MCF 10A (cell line): Measurements from ENCODE around the gene TTC9C. TPM values are rescaled to one million over a fixed set of nuclear protein-coding genes. Genes with fewer than 3 reads are reported as not detected.

ENCODE experiments used
- BruUV-seq: library from RNA; stranded (reverse); fragments of 400-500 nt; replicated peaks from 2 replicates; lab custom pipeline; 2021; lab: Mats Ljungman, UMichigan
- CTCF ChIA-PET: fragments of 300-600 bp; sonication (Branson Sonifier 250); formaldehyde crosslinking; extraction: SDS; loops from one replicate; lab custom pipeline; 2021; ENCODE audit warnings: antibody characterized with exemption, inconsistent platforms; lab: Yijun Ruan, JAX
- POLR2A ChIA-PET: fragments of 300-600, 350-650 bp; sonication (Branson Sonifier 250); formaldehyde crosslinking; extraction: SDS; loops from one replicate; lab custom pipeline; 2020; ENCODE audit warnings: antibody characterized with exemption, inconsistent platforms; lab: Yijun Ruan, JAX
- DNase-seq: peaks from one replicate; pipeline ENCODE4 v3.0.0-alpha.2; 2018; ENCODE audit not compliant: unreplicated experiment
- H3K27ac Mint-ChIP-seq: one replicate; pipeline ENCODE4 v1.8.0; 2022; ENCODE audit warnings: mild to moderate bottlenecking, low read depth, mixed read lengths; ENCODE audit not compliant: unreplicated experiment
- H3K27me3 Mint-ChIP-seq: one replicate; pipeline ENCODE4 v1.8.0; 2022; ENCODE audit warnings: mixed read lengths; ENCODE audit not compliant: insufficient read depth, unreplicated experiment
- H3K36me3 Mint-ChIP-seq: one replicate; pipeline ENCODE4 v1.8.0; 2022; ENCODE audit warnings: mild to moderate bottlenecking, moderate library complexity, mixed read lengths; ENCODE audit not compliant: insufficient read depth, unreplicated experiment
- H3K4me1 Mint-ChIP-seq: one replicate; pipeline ENCODE4 v1.8.0; 2022; ENCODE audit warnings: mixed read lengths; ENCODE audit not compliant: insufficient read depth, unreplicated experiment
- H3K4me3 Mint-ChIP-seq: one replicate; pipeline ENCODE4 v1.8.0; 2022; ENCODE audit warnings: mild to moderate bottlenecking, moderate library complexity, mixed read lengths; ENCODE audit not compliant: unreplicated experiment
- H3K9me3 Mint-ChIP-seq: one replicate; pipeline ENCODE4 v1.8.0; 2022; ENCODE audit warnings: mixed read lengths; ENCODE audit not compliant: unreplicated experiment
- intact Hi-C: fragments of 100-400 bp; cut with micrococcal nuclease; formaldehyde crosslinking; loops from 2 replicates; pipeline ENCODE4 v1.14.1; 2022
- total RNA-seq: library from RNA; stranded (reverse); gene quantifications from 2 replicates; pipeline ENCODE4 v1.2.3, GENCODE V29; 2022
- TF ChIP-seq, protein P1 (sequence below): fragments of 200-600 bp; IDR thresholded peaks from one replicate; pipeline ENCODE4 v1.8.0; 2022; ENCODE audit warnings: antibody characterized with exemption, mild to moderate bottlenecking; ENCODE audit not compliant: unreplicated experiment

Gene TTC9C
- total RNA-seq, 1 experiment from 2014 or later, result 27.3 TPM

DNA sequence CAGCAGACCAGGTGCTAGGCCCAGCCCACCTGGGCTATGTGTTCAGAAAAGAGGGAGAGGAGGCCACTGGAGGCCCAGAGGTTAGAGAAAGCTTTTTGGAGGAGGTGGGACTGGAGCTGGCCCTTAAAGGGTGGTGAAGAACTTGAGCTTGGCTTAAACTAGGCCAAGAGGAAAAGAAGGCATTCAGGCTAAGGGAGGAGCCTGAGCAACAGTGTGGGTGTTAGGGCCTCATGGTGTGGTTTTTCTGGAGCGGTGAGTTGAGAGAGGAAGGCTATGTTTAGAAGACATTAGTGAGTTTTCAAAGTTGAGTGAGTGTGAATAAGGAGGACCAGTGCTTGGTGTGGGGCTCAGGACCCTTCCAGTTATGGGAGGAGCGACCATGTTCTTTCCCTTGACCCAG is 49.1 kb downstream of the TTC9C start:
- H3K27ac Mint-ChIP-seq, result peak overlapping the region; percentile 29
- H3K36me3 Mint-ChIP-seq, result peaks cover 52% of the 10 kb centered on the region
- no peaks in the 10 kb centered on the region for H3K27me3 Mint-ChIP-seq
- intact Hi-C loops, result no loop called here
- CTCF ChIA-PET, result interaction anchor here (0.6 to 5.4 kb wide), 3 partner anchors 10 to 52 kb away, joined by 3 to 47 read pairs (median 4); partner anchors contain the start of gene TMEM179B
- no TSS peak for BruUV-seq
- peaks cover 9% of the 10 kb centered on the region for H3K4me1 Mint-ChIP-seq
- POLR2A ChIA-PET, result interaction anchor here (0.7 to 3.5 kb wide), 4 partner anchors 10 to 78 kb away, joined by 3 to 19 read pairs (median 3); partner anchors contain the start of genes HNRNPUL2, STX5 and TMEM179B
- H3K4me3 Mint-ChIP-seq, result no peak overlapping the region
- TF ChIP-seq, protein P1, sequence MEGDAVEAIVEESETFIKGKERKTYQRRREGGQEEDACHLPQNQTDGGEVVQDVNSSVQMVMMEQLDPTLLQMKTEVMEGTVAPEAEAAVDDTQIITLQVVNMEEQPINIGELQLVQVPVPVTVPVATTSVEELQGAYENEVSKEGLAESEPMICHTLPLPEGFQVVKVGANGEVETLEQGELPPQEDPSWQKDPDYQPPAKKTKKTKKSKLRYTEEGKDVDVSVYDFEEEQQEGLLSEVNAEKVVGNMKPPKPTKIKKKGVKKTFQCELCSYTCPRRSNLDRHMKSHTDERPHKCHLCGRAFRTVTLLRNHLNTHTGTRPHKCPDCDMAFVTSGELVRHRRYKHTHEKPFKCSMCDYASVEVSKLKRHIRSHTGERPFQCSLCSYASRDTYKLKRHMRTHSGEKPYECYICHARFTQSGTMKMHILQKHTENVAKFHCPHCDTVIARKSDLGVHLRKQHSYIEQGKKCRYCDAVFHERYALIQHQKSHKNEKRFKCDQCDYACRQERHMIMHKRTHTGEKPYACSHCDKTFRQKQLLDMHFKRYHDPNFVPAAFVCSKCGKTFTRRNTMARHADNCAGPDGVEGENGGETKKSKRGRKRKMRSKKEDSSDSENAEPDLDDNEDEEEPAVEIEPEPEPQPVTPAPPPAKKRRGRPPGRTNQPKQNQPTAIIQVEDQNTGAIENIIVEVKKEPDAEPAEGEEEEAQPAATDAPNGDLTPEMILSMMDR, result no peak
- no peak for DNase-seq
- H3K9me3 Mint-ChIP-seq, result no peaks in the 10 kb centered on the region

DNA sequence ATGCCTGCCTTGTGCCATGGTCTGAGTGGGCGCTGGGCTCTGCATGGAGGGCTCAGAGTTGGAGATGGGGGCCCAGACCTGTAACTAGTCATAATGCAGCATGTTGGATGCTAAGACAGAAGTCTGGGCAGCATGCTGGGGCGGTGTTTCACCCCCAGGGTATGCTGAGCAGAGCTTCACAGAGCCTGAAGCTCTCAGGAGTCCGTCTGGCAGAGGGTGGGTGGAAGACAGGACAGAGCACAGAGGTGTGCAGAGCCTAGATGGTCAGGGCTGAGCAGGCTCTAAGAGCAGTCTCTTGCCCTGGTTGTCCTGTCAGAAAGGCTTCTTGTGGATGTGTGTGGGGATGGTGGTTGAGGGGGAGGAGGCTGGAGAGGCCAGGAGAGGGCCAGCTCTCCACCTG is 50.2 kb downstream of the TTC9C start:
- ChIA-PET POLR2A (interaction anchor here (0.6 to 1.3 kb wide), 2 partner anchors 48 to 51 kb away, joined by 3 read pairs; partner anchors contain the start of gene HNRNPUL2), CTCF (interaction anchor here (5.4 kb wide), 1 partner anchor 9 kb away, joined by 47 read pairs; the partner anchor contains the start of gene TMEM179B)
- no peak overlapping the region for H3K27ac Mint-ChIP-seq
- intact Hi-C loops, result no loop called here
- H3K36me3 Mint-ChIP-seq, result peaks cover 52% of the 10 kb centered on the region
- no peaks in the 10 kb centered on the region for H3K27me3 Mint-ChIP-seq
- peaks cover 9% of the 10 kb centered on the region for H3K4me1 Mint-ChIP-seq
- no peak for DNase-seq
- no TSS peak for BruUV-seq
- TF ChIP-seq, protein P1, result no peak
- no peak overlapping the region for H3K4me3 Mint-ChIP-seq
- H3K9me3 Mint-ChIP-seq, result no peaks in the 10 kb centered on the region

DNA sequence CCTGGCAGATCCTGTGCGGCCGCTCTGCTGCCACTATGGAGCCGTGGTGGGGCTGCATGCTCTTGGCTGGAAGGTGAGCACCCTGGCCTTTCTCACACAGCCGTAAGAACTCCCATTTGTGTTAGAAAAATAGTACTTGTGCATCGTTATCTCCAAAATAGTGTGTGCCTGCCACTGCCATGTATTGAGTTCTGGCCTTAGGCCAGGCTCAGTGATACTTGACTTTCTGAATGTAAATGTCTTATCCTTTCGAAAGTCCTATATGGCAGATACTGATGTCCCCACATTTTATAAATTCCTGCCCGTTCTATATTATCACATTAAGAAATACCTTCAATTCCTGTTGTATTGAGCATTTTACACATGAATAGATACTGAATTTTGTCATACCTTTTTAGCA is 54.5 kb downstream of the TTC9C start:
- peaks cover 59% of the 10 kb centered on the region for H3K36me3 Mint-ChIP-seq
- no TSS peak for BruUV-seq
- POLR2A ChIA-PET, result no interaction called here

DNA sequence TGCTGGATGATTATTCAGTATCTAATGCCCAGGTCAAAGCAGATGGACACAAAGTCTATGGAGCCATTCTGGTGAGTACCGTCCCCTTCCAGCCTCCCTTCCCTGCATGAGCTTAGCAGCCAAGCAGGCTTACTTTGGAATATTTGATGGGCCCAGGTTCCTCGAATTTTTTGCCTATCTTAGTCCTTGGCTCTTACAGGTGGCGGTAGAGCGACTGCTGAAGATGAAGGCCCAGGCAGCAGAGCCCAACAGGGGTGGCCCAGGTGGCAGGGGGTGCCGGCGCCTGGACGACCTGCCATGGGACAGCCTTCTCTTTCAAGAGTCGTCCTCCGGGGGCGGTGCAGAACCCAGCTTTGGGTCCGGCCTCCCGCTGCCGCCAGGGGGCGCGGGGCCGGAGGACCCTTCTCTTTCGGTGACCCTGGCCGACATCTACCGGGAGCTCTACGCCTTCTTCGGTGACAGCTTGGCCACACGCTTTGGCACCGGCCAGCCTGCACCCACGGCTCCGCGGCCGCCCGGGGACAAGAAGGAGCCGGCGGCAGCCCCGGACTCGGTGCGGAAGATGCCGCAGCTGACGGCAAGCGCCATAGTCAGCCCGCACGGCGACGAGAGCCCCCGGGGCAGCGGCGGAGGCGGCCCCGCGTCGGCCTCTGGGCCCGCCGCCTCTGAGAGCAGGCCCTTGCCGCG is 58.2 kb downstream of the TTC9C start:
- H3K27me3 Mint-ChIP-seq, result no peaks in the 10 kb centered on the region
- peaks cover 15% of the 10 kb centered on the region for H3K4me1 Mint-ChIP-seq
- no TSS peak for BruUV-seq
- TF ChIP-seq, protein P1, result peak; percentile 87
- H3K9me3 Mint-ChIP-seq, result no peaks in the 10 kb centered on the region
- peaks cover 69% of the 10 kb centered on the region for H3K36me3 Mint-ChIP-seq
- peak; percentile 88 for DNase-seq
- H3K4me3 Mint-ChIP-seq, result peak overlapping the region; percentile 90
- intact Hi-C loops, result loop anchor here (1.0 to 5.0 kb wide), 5 partner anchors 15 to 96 kb away; partner anchors contain the start of genes SLC3A2 and TAF6L
- H3K27ac Mint-ChIP-seq, result peak overlapping the region; percentile 93
- POLR2A ChIA-PET, result interaction anchor here (0.8 to 8.2 kb wide), 32 partner anchors 8 to 226 kb away, joined by 3 to 163 read pairs (median 10); partner anchors contain the start of genes B3GAT3, C11orf98, CSKMT and HNRNPUL2
- CTCF ChIA-PET, result interaction anchor here (0.6 to 4.7 kb wide), 40 partner anchors 8 to 1317 kb away, joined by 3 to 47 read pairs (median 4); partner anchors contain the start of genes POLR2G, TAF6L and ZBTB3

More for the DNA sequence above, 54.5 kb downstream of the TTC9C start:
- intact Hi-C loops, result no loop called here
- no peak overlapping the region for H3K4me3 Mint-ChIP-seq
- no peak overlapping the region for H3K27ac Mint-ChIP-seq
- no peaks in the 10 kb centered on the region for H3K27me3 Mint-ChIP-seq
- H3K9me3 Mint-ChIP-seq, result no peaks in the 10 kb centered on the region
- H3K4me1 Mint-ChIP-seq, result peaks cover 4% of the 10 kb centered on the region
- CTCF ChIA-PET, result no interaction called here
- TF ChIP-seq, protein P1, result no peak
- DNase-seq, result no peak
